ENCODE data around the gene PFKFB1. TPM values are rescaled to one million over a fixed set of nuclear protein-coding genes. Genes with fewer than 3 reads are reported as not detected.
"Not testable (repeated sequence)": the region's sequence is repeated elsewhere in the genome, so short reads cannot be mapped to it uniquely, and the experiment has no call there.

Gene PFKFB1
- total RNA-seq, 1 donor from 2014 or later = not detected

DNA sequence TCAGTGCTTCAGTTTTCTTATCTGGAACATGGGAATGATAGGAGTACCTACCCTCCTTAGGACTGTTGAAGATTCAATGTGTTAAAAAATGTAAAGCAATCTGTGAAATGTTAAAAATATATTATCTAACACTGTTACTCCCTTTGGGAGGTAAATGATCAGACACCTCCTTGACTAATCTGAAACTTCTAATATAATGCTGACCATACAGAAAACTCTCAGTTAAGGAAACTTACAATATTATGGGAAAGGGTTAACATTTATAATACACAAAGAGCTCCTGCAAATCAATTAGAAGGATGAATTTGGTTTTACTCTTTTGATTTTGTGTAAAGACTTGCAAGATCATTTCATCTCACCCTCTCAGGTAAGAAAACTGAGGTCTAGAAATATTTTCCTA lies 1.6 kb upstream of the PFKFB1 start:
- intact Hi-C loops (cut with DNase I) = no loop called here
- DNase-seq (ENCODE audit: extremely low spot score in 2 of 2) = no peak
- no peak overlapping the region for H3K4me3 ChIP-seq
- H3K4me1 ChIP-seq = no peaks in the 10 kb centered on the region
- TF ChIP-seq POLR2A (IDR thresholded peaks at IDR 0.05) (no peak), POLR2AphosphoS5 (IDR thresholded peaks at IDR 0.05; ENCODE audit: insufficient read depth in 1 of 2, low read depth in 1 of 2) (no peak)
- TF ChIP-seq, protein P1, sequence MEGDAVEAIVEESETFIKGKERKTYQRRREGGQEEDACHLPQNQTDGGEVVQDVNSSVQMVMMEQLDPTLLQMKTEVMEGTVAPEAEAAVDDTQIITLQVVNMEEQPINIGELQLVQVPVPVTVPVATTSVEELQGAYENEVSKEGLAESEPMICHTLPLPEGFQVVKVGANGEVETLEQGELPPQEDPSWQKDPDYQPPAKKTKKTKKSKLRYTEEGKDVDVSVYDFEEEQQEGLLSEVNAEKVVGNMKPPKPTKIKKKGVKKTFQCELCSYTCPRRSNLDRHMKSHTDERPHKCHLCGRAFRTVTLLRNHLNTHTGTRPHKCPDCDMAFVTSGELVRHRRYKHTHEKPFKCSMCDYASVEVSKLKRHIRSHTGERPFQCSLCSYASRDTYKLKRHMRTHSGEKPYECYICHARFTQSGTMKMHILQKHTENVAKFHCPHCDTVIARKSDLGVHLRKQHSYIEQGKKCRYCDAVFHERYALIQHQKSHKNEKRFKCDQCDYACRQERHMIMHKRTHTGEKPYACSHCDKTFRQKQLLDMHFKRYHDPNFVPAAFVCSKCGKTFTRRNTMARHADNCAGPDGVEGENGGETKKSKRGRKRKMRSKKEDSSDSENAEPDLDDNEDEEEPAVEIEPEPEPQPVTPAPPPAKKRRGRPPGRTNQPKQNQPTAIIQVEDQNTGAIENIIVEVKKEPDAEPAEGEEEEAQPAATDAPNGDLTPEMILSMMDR (IDR thresholded peaks at IDR 0.05) = no peak
- no peaks in the 10 kb centered on the region for H3K27me3 ChIP-seq
- H3K27ac ChIP-seq = no peak overlapping the region
- H3K9me3 ChIP-seq = no peaks in the 10 kb centered on the region
- H3K36me3 ChIP-seq = no peaks in the 10 kb centered on the region

DNA sequence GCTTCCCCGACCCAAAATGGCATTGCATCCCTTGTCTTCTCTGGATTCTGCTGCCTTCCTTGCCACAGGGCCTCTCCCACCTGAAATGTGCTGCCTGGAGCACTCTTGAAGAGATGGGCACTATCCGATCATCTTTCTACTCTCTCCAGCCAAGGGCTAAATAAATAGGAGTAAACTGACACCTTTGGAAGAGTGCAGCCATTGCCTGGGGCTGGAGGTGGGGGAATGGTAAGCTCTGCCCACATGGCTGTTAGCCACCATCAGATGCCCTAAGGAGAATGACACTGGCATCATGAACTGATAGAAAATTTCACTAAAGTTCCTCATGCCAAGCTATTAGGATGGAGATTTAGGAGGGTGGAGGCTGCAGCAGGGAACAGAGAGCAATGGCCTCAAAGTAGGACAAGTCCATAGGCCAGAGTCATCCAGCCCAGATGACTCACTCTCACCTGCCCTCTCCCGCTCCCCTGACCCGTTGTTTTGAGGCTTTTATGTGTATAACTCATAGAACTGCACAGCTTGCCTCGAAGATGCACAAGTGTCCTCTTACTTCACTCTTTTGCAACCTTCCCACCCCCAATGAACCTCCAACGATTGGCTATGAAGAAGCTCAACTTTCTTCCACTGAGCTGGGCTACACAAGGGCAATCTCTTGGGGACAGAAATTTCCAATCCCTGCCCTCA lies 822 bp upstream of the PFKFB1 start:
- no peak overlapping the region for H3K4me3 ChIP-seq
- H3K36me3 ChIP-seq = no peaks in the 10 kb centered on the region
- TF ChIP-seq, protein P1 (IDR thresholded peaks at IDR 0.05) = no peak
- TF ChIP-seq POLR2A (IDR thresholded peaks at IDR 0.05) = no peak
- TF ChIP-seq POLR2AphosphoS5 (IDR thresholded peaks at IDR 0.05; ENCODE audit: insufficient read depth in 1 of 2, low read depth in 1 of 2) = no peak
- no peaks in the 10 kb centered on the region for H3K9me3 ChIP-seq
- intact Hi-C loops (cut with DNase I) = no loop called here
- H3K4me1 ChIP-seq = no peaks in the 10 kb centered on the region
- H3K27me3 ChIP-seq = no peaks in the 10 kb centered on the region
- no peak for DNase-seq (ENCODE audit: extremely low spot score in 2 of 2)
- H3K27ac ChIP-seq = no peak overlapping the region

DNA sequence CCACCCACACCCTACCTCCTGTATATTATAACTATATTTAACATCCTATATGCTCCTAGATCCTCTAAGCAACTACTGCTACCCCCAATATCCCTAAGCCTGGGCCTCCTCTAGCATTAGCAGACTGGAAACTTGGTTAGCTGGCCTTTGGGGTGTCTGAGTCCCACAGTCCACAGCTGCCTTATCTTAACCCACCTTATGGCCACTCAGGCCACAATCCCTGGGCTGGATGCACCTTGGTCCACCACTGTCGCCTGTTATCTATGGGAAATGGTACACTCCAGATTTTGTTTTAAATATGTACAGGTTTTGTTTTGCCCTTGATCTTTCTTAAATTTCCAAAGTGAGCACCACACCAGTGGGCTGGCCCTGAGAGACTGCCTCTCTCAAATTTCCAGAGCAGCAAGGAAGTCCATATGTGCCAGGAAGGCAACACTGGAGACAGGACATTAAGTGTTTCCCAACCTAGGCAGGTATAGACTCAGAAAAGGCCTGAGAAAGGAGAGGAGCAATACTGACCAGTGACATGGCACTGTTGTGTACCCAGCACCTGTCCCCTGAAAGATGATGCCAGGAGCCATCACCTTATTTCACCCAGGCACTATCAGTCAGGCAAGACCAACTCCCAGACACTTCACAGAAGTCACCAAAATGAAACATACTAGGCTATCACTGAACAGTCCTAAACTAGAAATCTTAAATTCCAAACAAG lies 921 bp downstream of the PFKFB1 start:
- no peak overlapping the region for H3K27ac ChIP-seq
- TF ChIP-seq POLR2A (IDR thresholded peaks at IDR 0.05) (no peak), POLR2AphosphoS5 (IDR thresholded peaks at IDR 0.05; ENCODE audit: insufficient read depth in 1 of 2, low read depth in 1 of 2) (no peak)
- TF ChIP-seq, protein P1 (IDR thresholded peaks at IDR 0.05) = no peak
- H3K9me3 ChIP-seq = no peaks in the 10 kb centered on the region
- DNase-seq (ENCODE audit: extremely low spot score in 2 of 2) = no peak
- intact Hi-C loops (cut with DNase I) = no loop called here
- no peak overlapping the region for H3K4me3 ChIP-seq
- H3K36me3 ChIP-seq = no peaks in the 10 kb centered on the region
- no peaks in the 10 kb centered on the region for H3K27me3 ChIP-seq
- H3K4me1 ChIP-seq = no peaks in the 10 kb centered on the region

DNA sequence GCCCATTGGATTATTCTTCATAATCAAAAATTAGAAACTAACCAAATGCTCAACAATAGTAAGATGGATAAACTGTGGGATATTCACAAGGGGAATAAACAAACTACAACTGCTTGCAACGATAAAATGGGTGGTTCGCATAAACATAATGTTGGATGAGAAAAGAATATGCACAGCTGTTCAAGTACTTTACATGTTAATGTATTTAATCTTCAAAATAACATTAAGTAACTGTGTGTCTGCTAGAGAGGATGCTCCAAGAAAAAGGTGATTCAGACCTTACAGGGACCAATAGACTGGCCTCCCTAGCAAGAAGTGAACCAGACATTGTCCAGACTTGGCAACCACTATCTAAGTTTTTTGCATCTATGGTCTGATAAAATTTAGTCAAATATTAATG lies 2.3 kb downstream of the PFKFB1 start:
- DNase-seq (ENCODE audit: extremely low spot score in 2 of 2) = no peak
- H3K27me3 ChIP-seq = no peaks in the 10 kb centered on the region
- TF ChIP-seq POLR2AphosphoS5 (IDR thresholded peaks at IDR 0.05; ENCODE audit: insufficient read depth in 1 of 2, low read depth in 1 of 2) (no peak), POLR2A (IDR thresholded peaks at IDR 0.05) (no peak)
- TF ChIP-seq, protein P1 (IDR thresholded peaks at IDR 0.05) = no peak
- intact Hi-C loops (cut with DNase I) = no loop called here
- H3K27ac ChIP-seq = no peak overlapping the region
- H3K4me1 ChIP-seq = no peaks in the 10 kb centered on the region
- H3K4me3 ChIP-seq = no peak overlapping the region
- H3K9me3 ChIP-seq = no peaks in the 10 kb centered on the region
- no peaks in the 10 kb centered on the region for H3K36me3 ChIP-seq

DNA sequence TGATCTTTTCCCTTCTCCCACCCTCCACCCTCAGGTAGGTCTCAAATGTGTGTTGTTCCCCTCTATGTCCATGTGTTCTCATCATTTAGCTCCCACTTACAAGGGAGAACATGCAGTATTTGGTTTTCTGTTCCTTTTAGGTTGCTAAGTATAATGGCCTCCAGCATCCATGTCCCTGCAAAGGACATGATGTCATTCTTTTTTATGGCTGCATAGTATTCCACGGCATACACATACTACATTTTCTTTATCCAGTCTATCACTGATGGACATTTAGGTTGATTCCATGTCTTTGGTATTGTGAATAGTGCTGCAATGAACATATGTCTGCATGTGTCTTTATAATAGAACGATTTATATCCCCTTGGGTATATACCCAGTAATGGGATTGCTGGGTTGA lies 10.7 kb downstream of the PFKFB1 start:
- H3K4me1 ChIP-seq; DNase-seq (ENCODE audit: extremely low spot score in 2 of 2); H3K9me3 ChIP-seq; H3K27me3 ChIP-seq; H3K27ac ChIP-seq; intact Hi-C loops (cut with DNase I); H3K36me3 ChIP-seq; H3K4me3 ChIP-seq: not testable (repeated sequence)
